Activated naive CD8-positive, alpha-beta T cell treated with anti-CD3 and anti-CD28 coated beads, Interleukin-2, amount 50 U/mL, for 24 hours (primary cell): Measurements from ENCODE around the gene ACOT8.
"Not testable (repeated sequence)": the region's sequence is repeated elsewhere in the genome, so short reads cannot be mapped to it uniquely, and the experiment has no call there.

Source experiments
- ATAC-seq: fragments of 150-1000 bp; cut with Tn5 transposase; one replicate; pipeline ENCODE4 v1.10.0; 2021
- DNase-seq: peaks from one replicate; pipeline ENCODE4 v3.0.0; 2021
- H3K27ac Mint-ChIP-seq: one replicate; pipeline ENCODE4 v1.8.0; 2021; ENCODE audit warnings: mild to moderate bottlenecking, mixed read lengths
- H3K27me3 Mint-ChIP-seq: one replicate; pipeline ENCODE4 v1.8.0; 2021; ENCODE audit warnings: mixed read lengths
- H3K36me3 Mint-ChIP-seq: one replicate; pipeline ENCODE4 v1.8.0; 2021; ENCODE audit warnings: low read depth, mixed read lengths
- H3K4me1 Mint-ChIP-seq: one replicate; pipeline ENCODE4 v1.8.0; 2021; ENCODE audit warnings: mixed read lengths
- H3K4me3 Mint-ChIP-seq: one replicate; pipeline ENCODE4 v1.8.0; 2021; ENCODE audit warnings: mild to moderate bottlenecking, moderate library complexity, mixed read lengths
- H3K9me3 Mint-ChIP-seq: one replicate; pipeline ENCODE4 v1.8.0; 2021; ENCODE audit warnings: mixed read lengths

ACOT8 gene

GRCh38 chr20:45833030-45833882 lies 23.9 kb downstream of the ACOT8 start, which contains the start of gene SNX21:
Gene SNX21 (plus strand): TSS chr20:45833799. CDS start chr20:45833920, 121 bp downstream.
- H3K4me1 Mint-ChIP-seq = peaks cover 9% of the 10 kb centered on the region
- H3K36me3 Mint-ChIP-seq = no peaks in the 10 kb centered on the region
- peak; percentile 35 for DNase-seq
- H3K9me3 Mint-ChIP-seq = no peaks in the 10 kb centered on the region
- H3K27me3 Mint-ChIP-seq = peaks cover 11% of the 10 kb centered on the region
- peak within 1 kb of the TSS; percentile 75 for H3K4me3 Mint-ChIP-seq
- peak; percentile 52 for ATAC-seq
- H3K27ac Mint-ChIP-seq = no peak within 1 kb of the TSS

GRCh38 chr20:45832619-45833018 lies 24.6 kb downstream of the ACOT8 start:
- no peak for DNase-seq
- peaks cover 11% of the 10 kb centered on the region for H3K27me3 Mint-ChIP-seq
- H3K4me3 Mint-ChIP-seq = peak overlapping the region; percentile 75
- ATAC-seq = no peak
- H3K36me3 Mint-ChIP-seq = no peaks in the 10 kb centered on the region
- H3K9me3 Mint-ChIP-seq = no peaks in the 10 kb centered on the region
- peaks cover 9% of the 10 kb centered on the region for H3K4me1 Mint-ChIP-seq
- H3K27ac Mint-ChIP-seq = no peak overlapping the region

- peaks cover 11% of the 10 kb centered on the region for H3K4me1 Mint-ChIP-seq
Observed at GRCh38 chr20:45829673-45830106, 27.5 kb downstream of the ACOT8 start.

GRCh38 chr20:45828589-45828988 lies 28.6 kb downstream of the ACOT8 start:
- Mint-ChIP-seq H3K36me3 (no peaks in the 10 kb centered on the region), H3K4me3 (no peak overlapping the region), H3K4me1 (peaks cover 15% of the 10 kb centered on the region), H3K9me3 (no peaks in the 10 kb centered on the region), H3K27ac (no peak overlapping the region), H3K27me3 (peaks cover 23% of the 10 kb centered on the region)
- no peak for DNase-seq
- no peak for ATAC-seq

More at GRCh38 chr20:45829673-45830106, 27.5 kb downstream of the ACOT8 start:
- not testable (repeated sequence) for DNase-seq, H3K4me3 Mint-ChIP-seq, H3K36me3 Mint-ChIP-seq, ATAC-seq, H3K9me3 Mint-ChIP-seq, H3K27ac Mint-ChIP-seq
- peaks cover 13% of the 10 kb centered on the region for H3K27me3 Mint-ChIP-seq

- peak; percentile 15 for ATAC-seq
- Mint-ChIP-seq H3K36me3 (no peaks in the 10 kb centered on the region), H3K9me3 (no peaks in the 10 kb centered on the region), H3K27ac (no peak overlapping the region), H3K27me3 (peaks cover 25% of the 10 kb centered on the region), H3K4me3 (no peak overlapping the region), H3K4me1 (peaks cover 12% of the 10 kb centered on the region)
- DNase-seq = no peak
Observed at GRCh38 chr20:45827712-45828111, 29.5 kb downstream of the ACOT8 start.

- Mint-ChIP-seq H3K27ac (no peak within 1 kb of the TSS), H3K36me3 (no peaks in the 10 kb centered on the region), H3K27me3 (peaks cover 29% of the 10 kb centered on the region), H3K9me3 (no peaks in the 10 kb centered on the region), H3K4me3 (no peak within 1 kb of the TSS), H3K4me1 (peaks cover 12% of the 10 kb centered on the region)
- ATAC-seq (no peak), DNase-seq (no peak)
Observed at GRCh38 chr20:45827030-45827652, 30.1 kb downstream of the ACOT8 start, which contains the start of gene TNNC2. Gene TNNC2 (minus strand): TSS chr20:45827312. CDS start chr20:45827248, 64 bp downstream.

GRCh38 chr20:45826381-45827019 lies 30.7 kb downstream of the ACOT8 start:
- H3K27ac Mint-ChIP-seq = no peak overlapping the region
- ATAC-seq = no peak
- H3K36me3 Mint-ChIP-seq = no peaks in the 10 kb centered on the region
- no peak for DNase-seq
- no peak overlapping the region for H3K4me3 Mint-ChIP-seq
- no peaks in the 10 kb centered on the region for H3K9me3 Mint-ChIP-seq
- peaks cover 12% of the 10 kb centered on the region for H3K4me1 Mint-ChIP-seq
- peaks cover 30% of the 10 kb centered on the region for H3K27me3 Mint-ChIP-seq

GRCh38 chr20:45823949-45824835 lies 33.0 kb downstream of the ACOT8 start:
- Mint-ChIP-seq H3K27ac (peak overlapping the region; percentile 61), H3K27me3 (peaks cover 32% of the 10 kb centered on the region), H3K9me3 (no peaks in the 10 kb centered on the region), H3K4me1 (peaks cover 12% of the 10 kb centered on the region), H3K36me3 (peaks cover 2% of the 10 kb centered on the region), H3K4me3 (peak overlapping the region; percentile 65)
- peak; percentile 81 for ATAC-seq
- peak; percentile 47 for DNase-seq

GRCh38 chr20:45822857-45823256 lies 34.3 kb downstream of the ACOT8 start:
- ATAC-seq = no peak
- peaks cover 2% of the 10 kb centered on the region for H3K36me3 Mint-ChIP-seq
- no peak for DNase-seq
- H3K4me1 Mint-ChIP-seq = peaks cover 12% of the 10 kb centered on the region
- H3K27me3 Mint-ChIP-seq = peaks cover 32% of the 10 kb centered on the region
- no peak overlapping the region for H3K4me3 Mint-ChIP-seq
- H3K27ac Mint-ChIP-seq = no peak overlapping the region
- H3K9me3 Mint-ChIP-seq = no peaks in the 10 kb centered on the region

- no peak for ATAC-seq
- H3K4me1 Mint-ChIP-seq = peaks cover 12% of the 10 kb centered on the region
- peaks cover 32% of the 10 kb centered on the region for H3K27me3 Mint-ChIP-seq
- H3K36me3 Mint-ChIP-seq = peaks cover 3% of the 10 kb centered on the region
- no peaks in the 10 kb centered on the region for H3K9me3 Mint-ChIP-seq
- no peak for DNase-seq
- H3K4me3 Mint-ChIP-seq = no peak overlapping the region
- no peak overlapping the region for H3K27ac Mint-ChIP-seq
Observed at GRCh38 chr20:45821947-45822346, 35.2 kb downstream of the ACOT8 start.

GRCh38 chr20:45819466-45819865 lies 37.7 kb downstream of the ACOT8 start:
- no peak for DNase-seq
- no peak overlapping the region for H3K4me3 Mint-ChIP-seq
- H3K9me3 Mint-ChIP-seq = no peaks in the 10 kb centered on the region
- no peak overlapping the region for H3K27ac Mint-ChIP-seq
- H3K4me1 Mint-ChIP-seq = peaks cover 13% of the 10 kb centered on the region
- peaks cover 28% of the 10 kb centered on the region for H3K27me3 Mint-ChIP-seq
- ATAC-seq = no peak
- H3K36me3 Mint-ChIP-seq = peaks cover 14% of the 10 kb centered on the region

- DNase-seq (no peak), ATAC-seq (no peak)
- Mint-ChIP-seq H3K27ac (no peak overlapping the region), H3K27me3 (peaks cover 16% of the 10 kb centered on the region), H3K4me1 (peaks cover 10% of the 10 kb centered on the region), H3K36me3 (peaks cover 24% of the 10 kb centered on the region), H3K4me3 (no peak overlapping the region), H3K9me3 (no peaks in the 10 kb centered on the region)
Observed at GRCh38 chr20:45818239-45818638, 39.0 kb downstream of the ACOT8 start.

GRCh38 chr20:45817376-45818194 lies 39.6 kb downstream of the ACOT8 start:
- Mint-ChIP-seq H3K36me3 (peaks cover 29% of the 10 kb centered on the region), H3K9me3 (no peaks in the 10 kb centered on the region), H3K4me3 (no peak overlapping the region), H3K27me3 (peaks cover 12% of the 10 kb centered on the region), H3K4me1 (peaks cover 12% of the 10 kb centered on the region), H3K27ac (no peak overlapping the region)
- no peak for ATAC-seq
- no peak for DNase-seq
